Amygdala (tissue), 56 donors: ENCODE results near the gene GRB10.
"Not testable (repeated sequence)": the region's sequence is repeated elsewhere in the genome, so short reads cannot be mapped to it uniquely, and the experiment has no call there.

Experiments
- DNase-seq, 56 donors: peaks; one replicate each; lab custom pipeline; 2025; lab: John Stamatoyannopoulos, UW

The GRB10 gene

DNA sequence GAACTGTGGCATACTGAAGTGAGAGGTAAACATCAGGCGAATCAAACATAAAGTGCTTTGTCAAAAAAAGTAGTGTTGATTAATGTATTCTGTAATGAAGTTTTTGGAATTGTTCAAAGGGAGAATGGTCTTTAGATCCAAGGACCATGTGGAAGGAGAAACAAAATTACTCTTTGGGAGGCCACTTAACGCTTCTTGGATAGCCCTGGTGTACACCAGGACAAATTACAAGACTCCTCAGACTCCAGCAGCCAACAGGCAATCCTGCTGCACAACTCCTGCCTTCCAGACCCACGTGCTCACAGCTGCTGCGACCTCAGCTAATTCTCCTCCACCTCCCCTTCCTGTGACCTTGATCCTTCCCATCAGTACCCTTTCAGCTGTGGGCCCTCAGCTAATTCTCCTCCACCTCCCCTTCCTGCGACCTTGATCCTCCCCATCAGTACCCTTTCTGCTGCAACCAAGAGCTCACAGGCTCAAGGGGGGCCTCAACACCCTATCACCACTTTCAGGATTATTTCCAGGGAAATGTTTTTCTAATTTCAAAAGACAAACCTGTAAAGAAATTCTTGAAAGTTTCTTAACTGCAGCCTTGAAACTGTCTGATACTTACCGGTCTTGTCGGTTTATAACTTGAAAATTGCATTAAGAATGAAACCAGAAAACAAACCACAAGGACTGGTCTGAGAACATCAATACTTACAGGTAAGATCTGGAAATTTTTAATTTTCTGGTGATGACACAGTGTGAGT, 187.8 kb downstream of the GRB10 start:
- no peak for DNase-seq

DNA sequence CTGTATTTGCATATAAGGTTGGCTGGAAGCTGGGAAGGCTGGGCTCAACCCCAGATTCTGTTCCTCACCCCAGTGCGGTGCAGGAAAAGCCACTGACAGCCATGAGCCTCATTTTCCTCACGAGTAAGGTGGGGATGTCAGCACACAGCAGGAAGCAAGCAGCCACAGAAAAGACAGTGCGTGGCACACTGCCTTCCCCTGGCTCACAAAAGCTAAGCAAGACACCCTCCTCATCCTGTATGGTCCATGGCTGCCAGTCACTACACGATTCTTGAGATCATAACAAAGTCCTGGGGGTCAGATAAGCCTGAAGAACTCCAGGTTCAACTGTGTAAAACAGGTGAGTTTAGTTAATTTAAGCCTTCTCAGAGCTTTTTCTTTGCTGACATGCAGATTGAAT, 188.6 kb downstream of the GRB10 start:
- no peak for DNase-seq

DNA sequence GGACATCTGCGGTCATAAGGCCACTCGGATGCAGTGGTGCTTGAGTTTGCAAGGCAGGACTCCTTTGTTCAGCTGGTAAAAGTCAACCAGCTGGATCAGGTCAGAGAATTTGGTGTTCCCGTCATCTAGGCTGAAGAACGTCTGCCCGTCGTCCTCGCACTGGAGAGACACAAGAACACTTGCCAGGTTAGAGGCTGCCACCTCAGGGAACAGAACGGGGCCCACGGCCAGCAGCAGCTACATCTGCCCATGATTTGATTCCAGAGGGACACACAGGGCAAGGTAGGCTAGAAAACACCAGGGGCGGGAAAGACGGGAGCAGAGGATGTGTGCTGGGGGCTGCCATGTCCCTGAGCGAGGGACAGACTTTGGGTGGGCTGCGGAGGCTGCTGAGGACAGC, 189.8 kb downstream of the GRB10 start:
- no peak for DNase-seq

DNA sequence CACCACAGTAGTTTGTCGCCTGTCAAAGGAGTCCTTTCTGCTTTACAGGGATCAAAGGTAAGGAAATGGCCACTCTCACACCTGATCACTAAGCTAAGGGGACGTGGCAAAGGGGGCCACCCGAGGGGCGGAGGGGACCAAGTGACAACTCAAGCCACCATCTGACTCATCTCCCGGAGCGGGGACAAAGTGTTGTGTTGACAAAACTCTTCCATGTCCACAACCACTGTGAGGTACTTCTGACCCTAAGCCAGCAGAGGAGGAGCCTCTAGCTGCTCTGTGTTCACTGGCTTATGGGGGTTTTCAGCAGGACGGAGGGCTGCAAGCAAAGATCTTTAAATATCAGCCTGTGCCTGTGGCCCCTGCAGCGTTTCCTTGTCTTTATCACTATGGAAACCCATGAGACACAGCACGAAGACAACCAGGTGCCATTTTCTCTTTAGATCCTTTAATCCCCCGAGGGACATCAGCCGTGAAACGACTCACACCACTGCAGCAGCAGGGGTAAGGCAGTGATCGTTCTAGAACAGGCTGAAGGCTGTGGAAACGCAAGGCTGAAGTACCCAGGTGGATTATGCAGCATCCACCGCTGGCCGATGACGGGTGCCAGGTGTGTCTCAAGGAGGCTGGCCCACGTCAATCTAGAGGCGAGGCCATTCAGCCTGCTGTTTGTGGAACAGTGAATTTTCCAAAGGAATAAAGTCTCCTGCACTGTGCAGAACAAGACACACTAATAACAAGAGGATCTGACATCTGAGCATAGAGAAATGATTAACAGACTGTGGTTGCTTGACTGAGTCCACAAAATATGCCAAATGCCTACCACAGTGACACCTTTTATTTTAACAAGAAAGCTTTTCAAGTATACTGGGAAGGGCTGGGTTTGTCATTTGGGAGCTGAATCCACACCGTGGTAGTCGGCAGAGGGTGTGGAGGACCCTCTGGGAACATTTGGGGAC, 190.9 kb downstream of the GRB10 start:
- DNase-seq, result no peak

DNA sequence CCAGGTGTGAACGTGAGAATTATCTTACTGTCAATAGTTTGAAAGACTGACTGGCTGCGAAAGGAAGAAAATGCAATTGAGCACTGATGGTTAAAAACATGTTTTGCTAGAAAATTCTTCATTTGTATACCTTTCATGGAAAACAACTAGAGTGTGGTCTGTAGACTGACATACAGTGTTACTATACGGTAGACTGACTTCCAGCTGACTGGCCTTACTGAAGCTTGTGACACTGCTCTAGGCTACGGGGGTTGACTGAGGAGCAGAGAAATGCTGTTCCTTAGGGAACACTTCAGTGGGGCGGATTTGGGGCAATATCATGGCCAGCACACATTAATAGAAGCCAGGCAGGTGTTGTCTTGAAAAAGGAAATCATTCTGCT, 191.6 kb downstream of the GRB10 start:
- no peak for DNase-seq

DNA sequence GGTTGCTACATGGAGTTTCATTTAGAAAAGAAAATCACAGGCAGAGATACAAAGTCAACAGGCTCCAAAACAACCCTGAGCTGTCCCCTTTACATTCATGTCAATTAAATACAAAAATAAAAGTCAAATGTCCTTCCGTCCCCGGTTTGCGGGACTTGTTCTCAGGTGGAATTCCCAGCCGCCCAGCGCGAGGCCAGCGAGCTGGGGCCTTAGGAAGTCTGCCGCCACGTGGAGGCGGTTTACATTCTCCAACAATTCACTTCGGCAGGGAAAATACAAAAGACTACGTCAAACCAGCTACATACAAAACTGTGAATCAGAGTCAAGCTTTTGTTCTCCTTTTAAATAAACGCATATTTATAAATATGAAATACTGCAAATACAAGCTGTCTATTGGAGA, 192.2 kb downstream of the GRB10 start:
- no peak for DNase-seq

DNA sequence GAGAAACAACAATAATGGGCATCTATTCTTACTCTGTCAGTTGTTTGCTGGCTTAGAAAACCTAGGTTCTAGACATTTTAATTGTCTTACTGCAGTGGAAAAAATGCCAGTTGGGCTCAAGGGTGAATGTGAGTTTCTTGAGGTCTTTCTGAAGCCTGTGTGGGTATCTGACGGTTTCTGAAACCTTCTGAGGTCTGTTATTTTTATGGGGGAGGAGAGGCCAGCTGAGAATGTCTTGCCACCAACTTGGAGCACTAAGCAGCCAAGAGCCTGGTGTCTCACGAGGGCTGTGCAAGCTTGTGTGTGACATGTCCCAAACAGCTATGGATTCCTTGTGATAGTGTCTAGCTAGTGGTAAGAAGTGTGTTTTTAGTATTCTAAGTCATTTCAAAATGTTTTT, 193.3 kb downstream of the GRB10 start:
- no peak for DNase-seq

DNA sequence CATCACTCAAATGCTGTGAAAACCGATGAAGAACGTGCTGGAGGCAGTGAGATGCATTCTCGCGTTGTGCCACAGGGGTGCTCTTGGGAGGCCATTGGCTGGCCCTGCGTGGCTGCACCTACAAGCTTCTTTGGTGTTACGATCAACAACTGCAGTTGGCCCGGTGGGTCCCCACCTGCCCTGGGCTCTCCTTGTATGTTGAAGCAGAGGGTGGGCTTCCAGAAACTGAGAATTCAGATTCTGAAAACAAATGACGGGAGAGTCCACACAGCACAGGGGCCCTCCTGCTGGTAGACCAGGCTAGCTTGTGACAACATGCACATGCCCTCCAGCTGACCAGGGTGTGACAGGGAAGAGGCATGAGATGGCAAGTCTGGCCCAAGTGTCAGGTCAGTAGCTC, 193.8 kb downstream of the GRB10 start:
- no peak for DNase-seq

DNA sequence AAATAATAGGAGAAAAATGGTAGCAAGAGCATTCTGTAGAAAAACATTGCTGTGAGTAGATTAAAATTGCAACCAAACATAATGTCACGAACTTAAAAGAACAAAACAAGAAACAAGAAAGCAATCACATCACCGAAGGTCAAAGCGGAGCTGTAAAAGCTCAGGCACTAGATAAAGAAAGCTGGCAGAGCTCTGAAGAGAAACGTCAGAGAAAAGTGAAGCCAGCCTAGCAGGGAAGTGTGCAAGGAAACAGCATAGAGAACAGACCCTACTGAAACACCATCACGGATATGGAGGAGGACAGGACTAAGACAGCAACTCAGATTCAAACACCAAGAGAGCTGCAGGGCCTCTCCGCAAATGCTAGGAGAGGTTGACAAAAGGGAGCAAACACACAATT, 195.0 kb downstream of the GRB10 start:
- no peak for DNase-seq

DNA sequence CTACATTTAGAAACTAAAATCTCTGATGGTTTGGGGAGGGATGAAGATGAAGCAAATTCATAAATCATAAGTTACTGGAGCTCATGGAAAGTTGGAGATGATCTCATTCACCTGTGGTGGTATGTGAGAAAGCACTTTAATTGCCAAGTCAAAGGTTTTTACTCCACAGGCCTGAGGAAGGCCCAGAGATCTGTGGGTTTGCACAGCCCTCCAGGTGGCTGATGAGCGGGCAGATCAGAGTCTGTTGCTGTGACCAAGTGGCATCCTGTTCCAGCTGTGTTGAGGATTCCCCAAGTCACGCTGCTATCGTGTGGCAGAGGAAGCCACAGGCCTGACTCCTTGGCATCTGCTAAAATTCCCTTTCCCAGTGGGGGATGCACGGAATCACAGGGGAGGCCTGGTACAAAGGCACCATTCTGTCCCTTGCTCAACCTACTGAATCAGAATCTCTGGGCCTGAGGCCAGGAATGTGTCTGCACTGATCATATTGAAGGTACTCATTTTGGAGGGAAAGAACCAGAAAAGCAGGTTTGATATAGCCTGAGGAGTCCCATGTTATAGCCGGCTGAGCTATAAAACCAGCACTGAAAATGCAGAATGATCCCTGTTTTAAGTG, 197.8 kb downstream of the GRB10 start:
- no peak for DNase-seq

DNA sequence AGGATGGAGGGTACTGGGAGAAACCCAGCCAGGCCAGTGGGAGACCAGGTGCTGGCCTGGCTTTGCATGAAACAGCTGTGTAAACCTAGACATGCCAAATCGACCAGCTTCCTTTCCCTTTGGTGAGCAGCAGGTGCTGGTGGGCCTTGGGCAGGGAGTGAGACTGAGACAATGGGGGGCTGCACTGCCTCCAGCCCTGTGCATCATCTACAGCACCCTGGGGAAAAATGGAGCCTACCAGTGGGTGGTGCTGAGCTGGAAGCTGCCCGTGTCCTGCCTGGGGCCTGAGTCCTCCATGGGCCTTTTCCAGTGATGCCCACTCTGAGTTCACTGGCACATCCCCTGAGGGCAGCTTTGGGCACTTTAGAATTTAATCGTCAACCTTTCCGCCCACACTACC, 198.3 kb downstream of the GRB10 start:
- DNase-seq, result no peak

DNA sequence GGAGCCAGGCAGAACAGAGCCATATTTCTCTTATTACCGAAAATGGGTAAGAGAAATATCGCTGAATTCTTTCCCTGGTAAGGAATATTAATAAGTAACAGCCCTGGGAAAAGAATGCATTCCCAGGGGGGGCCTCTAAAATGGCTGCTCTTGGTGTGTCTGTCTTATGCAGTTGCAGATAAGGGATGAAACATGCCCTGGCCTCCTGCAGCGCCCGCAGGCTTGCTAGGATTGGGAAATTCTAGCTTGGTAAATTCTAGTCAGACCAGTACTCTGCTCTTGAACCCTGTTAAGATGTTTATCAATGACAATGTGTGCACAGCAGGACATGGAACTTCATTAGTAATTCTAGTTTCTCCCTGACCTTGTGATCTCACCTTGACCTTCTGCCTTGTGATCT, 199.4 kb downstream of the GRB10 start:
- not testable (repeated sequence) for DNase-seq

DNA sequence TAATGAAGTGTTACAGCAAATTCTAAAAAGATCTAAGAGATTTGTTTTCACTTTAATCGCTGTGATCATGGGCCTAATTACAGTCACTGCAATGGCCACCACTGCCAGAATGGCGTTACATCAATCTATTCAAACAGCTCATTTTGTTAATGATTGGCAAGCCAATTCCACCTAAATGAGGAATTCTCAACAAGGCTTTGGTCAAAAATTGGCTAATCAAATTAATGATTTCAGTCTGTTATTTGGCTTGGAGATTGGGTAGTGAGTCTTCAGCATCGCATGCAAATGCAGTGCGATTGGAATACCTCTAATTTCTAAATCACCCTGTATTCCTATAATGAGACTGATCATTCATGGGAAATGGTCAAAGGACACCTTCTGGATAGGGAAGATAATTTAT, 200.4 kb downstream of the GRB10 start:
- DNase-seq, result not testable (repeated sequence)

DNA sequence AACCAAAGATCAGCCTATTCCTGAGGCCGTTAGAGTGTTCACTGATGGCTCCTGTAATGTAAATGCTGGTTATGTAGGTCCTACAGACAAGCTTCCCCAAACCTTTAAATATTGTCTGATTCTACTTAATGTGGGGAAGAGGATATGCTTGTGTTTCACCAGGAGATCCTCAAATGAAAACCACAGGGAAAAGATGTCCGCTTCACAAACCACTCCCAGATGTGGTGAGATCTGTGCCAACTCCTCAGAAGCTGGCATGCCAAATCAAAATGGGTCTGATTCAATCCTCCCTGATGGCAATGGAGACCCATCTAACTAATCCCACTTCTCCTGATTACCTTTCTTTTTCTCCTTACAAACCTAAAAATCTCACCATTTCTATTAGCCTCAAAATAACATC, 202.0 kb downstream of the GRB10 start:
- DNase-seq, result not testable (repeated sequence)

DNA sequence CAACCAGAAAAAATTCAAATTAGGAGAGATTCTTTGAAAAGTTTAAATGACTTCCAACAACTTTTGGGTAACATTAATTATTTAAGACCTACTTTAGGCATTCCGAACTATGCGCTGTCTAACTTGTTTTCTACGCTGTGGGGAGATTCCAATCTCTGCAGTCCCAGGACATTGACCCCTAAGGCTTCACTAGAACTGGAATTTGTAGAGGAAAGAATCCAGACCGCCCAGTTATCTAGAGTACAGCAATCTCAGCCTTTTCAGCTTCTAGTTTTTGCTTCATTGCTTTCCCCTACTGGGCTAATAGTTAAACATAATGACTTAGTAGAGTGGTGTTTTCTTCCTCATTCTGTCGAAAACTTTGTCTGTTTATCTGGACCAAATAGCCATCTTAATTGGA, 202.6 kb downstream of the GRB10 start:
- DNase-seq, result no peak

DNA sequence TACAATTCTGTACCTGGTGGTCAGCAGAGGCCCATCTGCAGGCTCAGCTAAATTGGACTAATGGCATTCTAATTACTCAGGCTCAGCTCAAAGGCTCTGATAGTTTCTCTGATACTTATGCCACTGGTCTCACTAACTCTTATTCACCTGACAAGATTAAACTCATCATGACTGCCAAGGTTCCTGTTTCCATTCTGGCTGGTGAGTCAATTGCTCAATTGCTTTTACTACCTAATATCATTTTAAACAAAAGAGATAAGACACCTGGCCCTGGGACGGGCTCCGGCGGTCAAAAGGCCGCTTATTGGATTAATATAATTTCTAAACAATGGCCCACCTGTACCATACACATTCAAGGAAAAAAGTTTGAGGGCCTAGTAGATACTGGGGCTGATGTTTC, 204.6 kb downstream of the GRB10 start:
- DNase-seq, result not testable (repeated sequence)

DNA sequence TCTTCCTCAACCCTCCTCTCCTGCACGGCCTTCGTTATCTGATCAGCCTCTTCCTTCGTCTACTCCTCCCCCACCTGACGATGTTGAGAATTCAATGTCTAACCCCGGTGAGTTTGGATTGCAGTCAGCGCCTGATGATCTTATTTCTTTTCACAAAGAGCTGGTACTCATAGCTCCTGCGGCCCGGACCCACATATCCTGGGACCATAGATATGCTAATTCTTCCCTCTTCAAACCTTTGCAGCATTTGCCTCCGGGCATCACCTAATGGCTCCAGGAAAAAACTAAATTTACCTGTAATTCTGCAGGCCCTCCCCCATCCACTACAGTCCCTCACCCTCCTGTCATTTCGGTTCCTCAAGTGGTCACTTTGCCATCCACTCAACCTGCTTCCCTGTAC, 205.1 kb downstream of the GRB10 start:
- DNase-seq, result no peak

DNA sequence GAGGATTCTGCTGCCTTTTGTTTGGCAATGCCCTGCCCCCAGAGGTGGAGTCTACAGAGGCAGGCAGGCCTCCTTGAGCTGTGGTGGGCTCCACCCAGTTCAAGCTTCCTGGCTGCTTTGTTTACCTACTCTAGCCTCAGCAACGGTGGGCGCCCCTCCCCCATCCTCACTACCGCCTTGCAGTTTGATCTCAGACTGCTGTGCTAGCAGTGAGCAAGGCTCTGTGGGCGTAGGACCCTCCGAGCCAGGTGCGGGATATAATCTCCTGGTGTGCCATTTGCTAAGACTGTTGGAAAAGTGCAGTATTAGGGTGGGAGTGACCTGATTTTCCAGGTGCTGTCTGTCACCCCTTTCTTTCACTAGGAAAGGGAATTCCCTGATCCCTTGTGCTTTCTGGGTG, 206.3 kb downstream of the GRB10 start:
- not testable (repeated sequence) for DNase-seq

DNA sequence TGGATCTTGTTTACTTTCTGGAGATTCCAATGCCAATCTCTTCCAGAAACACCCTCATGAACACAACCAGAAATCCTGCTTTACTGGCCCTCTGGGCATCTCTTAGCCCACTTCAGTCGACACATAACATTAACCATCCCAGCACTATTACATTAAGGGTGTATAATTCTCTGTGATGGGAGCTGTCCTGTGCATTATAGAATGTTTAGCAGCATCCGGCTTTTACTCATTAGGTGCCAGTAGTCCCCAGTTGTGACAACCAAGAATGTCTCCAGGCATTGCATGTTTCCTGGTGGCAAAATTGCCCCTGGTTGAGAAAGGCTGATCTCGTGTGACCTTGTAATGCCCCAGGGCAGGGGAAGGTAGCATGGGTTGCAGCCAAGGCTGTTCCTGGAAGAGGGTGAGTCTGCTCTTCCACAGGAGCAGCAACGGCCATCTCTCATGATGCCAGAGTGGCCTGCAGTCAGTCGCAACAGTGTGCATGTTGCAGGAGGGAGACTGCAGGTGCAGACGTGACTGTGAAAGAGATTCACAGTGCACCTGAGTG, 214.9 kb downstream of the GRB10 start:
- no peak for DNase-seq

DNA sequence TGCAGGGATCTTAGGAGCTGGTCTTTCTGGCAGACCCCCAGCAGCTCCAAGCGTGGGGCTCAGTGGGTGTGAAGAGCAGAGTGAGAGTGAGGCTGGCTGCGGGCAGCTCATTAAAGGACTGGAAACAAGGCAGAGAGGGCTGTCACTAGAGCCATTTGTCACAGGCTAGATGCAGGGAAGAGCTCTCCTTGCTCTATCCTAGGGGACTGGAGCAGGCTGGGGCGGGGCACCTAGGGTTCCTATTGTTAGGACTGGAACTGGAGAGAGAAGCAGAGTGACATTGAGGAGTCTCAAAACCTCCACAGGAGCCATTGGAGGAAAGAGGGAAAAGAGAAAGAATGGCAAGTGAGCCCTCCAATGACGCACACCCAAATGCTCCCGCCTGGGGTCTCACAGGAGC, 216.7 kb downstream of the GRB10 start:
- DNase-seq, result no peak

DNA sequence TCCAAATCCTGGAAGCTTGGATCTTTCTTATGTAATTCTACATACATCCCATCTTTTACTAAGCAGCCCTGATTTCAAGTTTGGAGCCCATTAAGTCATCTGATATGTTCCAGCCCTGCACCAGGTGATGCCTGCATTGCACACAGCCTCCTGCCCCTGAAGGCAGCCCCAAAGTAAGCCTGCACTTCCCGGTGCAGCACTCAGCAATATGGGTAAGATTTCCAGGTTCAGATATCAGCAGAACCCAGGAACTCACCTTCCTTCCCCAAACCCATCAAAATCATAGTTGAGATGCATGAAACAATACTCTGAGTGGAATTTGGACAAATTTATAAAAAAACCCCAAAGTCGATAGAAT, 217.2 kb downstream of the GRB10 start:
- DNase-seq, result no peak
